Endometrial microvascular endothelial cells (primary cell): Measurements from ENCODE around the gene TMEM33. TPM values are rescaled to one million over a fixed set of nuclear protein-coding genes. Genes with fewer than 3 reads are reported as not detected.

Experiments
- in situ Hi-C: cut with HindIII; loops from 2 replicates; pipeline ENCODE4 v1.10.0; 2017; ENCODE audit warnings: low sequenced_read_pairs, low pct_unique_long_range_greater_than_20kb; ENCODE audit errors: inconsistent ontology term
- total RNA-seq: library from RNA; depleted of rRNA; stranded (reverse); fragments of >200 nt; gene quantifications from one replicate; pipeline ENCODE4 v1.2.3, GENCODE V29; 2015; ENCODE audit errors: inconsistent ontology term

The TMEM33 gene
- total RNA-seq, 1 donor from 2014 or later, result 59.8 TPM

DNA sequence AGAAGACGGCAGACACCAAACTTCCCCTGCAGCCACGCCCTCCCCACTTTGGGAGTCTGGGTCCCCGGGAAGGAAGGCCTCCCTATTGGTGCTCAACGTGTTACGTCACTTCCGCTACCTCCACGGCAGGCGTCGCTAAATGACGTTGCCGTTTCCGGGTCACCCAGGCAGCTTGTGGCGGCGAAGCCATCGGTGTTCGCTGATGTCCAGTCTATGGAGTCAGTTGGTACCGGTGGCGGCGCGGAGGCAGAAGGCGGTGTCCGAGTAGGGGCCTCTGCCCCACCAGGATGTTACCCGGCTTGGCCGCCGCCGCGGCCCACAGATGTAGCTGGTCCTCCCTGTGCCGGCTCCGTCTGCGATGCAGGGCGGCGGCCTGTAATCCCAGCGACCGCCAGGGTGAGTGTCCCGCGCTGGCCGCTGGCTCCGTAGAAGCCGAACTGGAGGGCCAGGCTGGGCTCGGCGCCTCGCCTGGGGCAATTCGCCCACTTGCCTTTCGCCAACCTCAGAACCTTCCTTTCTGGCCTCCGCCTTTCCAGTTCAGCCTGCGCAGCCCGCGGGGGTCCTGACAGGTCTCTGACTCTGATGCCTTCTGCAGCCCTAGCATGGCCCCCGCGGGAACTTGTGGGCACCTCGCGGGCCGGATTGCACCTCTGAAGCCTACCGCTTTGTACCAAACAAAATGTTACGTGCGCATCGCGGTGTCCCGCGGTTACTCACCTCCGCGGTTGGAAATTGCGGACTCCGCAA is 55.3 kb downstream of the TMEM33 start, which contains the start of gene SLC30A9:
TSS of gene SLC30A9 (plus strand) at position 166 of the 747 bp plus-strand sequence. CDS start at position 288, 122 bp downstream.
- in situ Hi-C loops, result no loop called here

DNA sequence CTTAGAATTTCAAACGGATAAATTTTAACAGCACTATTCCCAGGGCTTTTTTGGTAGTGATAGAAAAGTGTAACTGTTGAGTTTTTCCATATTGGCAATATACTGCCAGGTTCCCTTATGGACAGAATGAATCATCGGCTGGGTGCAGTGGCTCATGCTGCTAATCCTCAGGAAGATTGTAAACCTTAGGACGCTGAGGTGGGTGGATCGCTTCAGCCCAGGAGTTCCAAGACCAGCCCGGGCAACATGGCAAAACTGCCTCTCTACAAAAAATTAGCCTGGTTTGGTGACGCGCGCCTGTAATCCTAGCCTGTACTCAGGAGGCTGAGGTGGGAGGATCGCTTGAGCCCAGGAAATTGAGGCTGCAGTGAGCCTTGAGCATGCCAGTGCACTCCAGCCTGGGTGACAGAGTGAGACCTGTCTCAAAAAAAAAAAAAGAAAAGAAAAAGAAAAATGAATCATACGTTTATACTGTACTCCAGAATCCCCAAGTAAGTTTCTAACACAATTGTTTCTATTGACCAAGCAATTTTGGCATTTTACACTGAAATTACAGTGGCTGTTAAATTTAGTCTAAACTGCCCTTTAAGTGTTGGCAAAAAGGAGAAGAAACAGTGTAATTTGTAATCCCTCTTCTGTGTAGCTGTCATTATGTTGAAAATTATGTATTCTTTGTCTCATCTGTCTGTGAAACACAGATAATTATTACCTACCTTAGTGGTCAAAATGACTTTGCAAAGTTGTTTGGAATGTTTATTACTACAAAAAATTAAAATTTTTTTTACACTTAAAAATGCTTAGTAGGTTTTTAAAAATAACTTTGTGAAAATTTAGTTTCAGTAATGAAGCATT is 56.9 kb downstream of the TMEM33 start:
- in situ Hi-C loops, result no loop called here

DNA sequence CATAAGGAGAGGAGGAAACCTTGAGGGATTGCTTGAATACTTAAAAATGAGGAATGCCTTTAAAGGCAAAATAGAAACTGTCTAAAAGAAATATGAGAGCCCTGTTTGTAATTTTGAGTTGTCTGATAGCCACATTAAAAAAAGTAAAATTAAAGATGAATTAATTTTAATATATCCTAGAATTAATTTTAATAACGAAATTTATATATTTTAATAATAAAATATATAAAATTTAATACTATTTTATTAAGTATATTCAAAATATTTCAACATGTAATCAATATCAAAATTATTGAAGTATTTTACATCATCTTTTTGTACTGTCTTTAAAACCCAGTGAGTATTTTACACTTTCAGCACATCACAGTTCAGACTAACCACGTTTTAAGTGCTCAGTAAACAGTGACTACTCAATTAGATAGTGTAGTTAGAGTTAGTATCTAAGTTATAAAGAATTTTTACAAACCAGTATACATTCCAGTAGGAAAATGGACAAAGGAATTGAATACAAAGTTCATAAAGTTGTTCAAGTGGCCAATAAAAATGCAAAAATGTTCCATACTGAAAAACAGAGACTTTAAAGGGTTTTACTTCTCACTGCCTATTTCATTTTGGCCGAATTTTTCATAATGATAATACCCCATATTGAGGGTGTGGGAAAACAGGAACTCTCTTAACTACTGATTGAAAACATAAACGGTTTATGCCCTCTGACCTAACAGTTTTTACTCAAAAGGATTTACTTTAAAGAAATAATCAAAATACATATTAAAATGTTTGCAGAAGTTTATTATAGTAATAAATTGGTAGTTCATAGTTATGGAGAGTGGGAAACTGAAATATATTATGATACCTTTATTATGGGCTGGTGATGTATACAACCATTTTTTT is 58.0 kb downstream of the TMEM33 start:
- in situ Hi-C loops, result no loop called here

DNA sequence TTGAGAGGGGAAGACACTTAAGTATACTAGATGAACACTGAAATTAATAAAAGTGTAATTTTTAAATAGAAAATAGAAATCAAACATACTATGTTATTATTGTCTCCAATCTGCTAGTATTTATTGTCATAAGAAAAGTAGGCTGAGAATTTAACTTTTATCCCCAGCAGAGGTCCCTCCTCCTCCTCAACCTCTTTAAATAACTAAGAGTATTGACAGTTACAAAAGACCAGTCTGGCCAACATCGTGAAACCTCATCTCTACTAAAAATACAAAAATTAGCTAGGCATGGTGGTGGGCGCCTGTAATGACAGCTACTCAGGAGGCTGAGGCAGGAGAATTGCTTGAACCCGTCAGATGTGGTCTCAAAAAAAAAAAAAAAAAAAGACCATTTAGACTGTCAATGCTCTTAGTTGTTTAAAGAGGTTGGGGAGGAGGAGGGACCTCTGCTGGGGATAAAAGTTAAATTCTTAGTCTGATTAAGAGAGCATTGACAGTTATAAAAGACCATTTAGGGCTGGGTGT is 59.3 kb downstream of the TMEM33 start:
- in situ Hi-C loops, result no loop called here

DNA sequence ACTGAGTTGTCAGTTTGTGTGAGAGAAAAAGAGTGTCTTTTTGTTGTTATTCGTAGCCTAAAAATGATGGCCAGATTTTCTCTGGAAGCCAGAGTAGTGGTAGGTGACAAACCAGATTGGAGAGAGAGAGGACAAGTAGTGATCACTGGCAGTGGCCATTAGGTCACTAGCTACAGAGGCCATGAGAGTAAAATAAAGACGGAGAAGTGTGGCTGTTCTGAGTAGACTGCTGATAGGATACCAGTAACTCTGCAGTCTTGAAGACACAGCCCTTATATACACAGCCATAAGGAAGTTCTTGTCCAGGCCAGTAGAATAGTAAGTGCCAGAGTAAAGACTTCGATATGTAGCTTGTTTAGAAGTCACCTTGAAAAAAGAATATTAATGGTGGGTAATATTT is 62.8 kb downstream of the TMEM33 start:
- in situ Hi-C loops, result no loop called here

DNA sequence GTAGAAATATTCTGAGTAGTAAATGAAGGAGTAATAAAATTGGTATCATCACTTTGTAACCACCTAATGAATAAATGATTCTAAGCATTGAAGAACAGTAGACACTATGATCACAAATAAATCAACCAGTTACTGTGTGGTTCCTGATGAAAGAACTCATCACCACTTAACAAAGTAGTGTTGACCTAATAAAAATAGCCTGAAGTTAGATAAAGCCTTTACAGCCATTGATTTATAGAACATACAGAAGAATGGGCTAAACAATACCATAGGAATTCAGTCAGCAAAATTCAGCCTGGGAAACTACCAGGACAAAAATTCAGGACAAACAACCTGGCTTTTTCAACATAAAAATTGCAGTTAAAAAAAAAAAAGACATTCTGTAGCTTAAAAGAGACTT is 64.1 kb downstream of the TMEM33 start:
- in situ Hi-C loops, result no loop called here

DNA sequence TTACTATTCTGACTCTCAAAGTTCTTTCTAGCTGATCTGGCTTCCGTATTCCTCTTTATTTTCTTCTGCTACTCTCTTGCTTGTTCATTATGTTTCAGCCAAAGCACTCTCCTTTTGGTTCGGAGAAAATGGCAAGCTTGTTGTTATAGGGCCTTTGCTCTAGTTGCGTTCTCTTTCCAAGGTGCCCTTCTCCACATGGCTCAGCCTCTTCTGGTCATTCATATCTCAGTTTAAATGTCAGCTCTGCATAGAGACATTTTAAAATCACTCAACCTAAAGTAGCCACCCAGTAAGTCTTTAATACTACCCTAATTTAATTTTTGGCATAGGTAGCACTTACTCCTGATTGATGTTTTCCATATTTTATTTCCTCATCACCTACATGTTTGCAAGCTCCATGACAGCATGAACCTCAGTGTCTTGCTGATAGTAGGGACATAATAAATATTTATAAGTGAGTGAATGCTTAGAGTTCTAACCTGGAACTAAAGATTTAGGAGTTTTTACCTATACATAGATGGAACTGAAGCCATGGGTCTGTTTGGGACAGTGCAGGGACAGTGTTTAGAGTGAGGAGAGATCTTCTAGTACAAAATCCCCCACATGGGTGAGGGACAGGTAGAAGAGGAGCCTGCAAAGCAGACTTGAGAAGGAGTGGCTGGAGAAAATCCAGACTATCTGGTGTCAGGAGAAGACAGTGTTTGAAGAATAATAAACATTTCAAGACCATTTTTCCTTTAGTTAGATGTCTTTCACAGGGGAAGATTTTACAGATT is 73.0 kb downstream of the TMEM33 start:
- in situ Hi-C loops, result no loop called here

Other genes starting within 250 kb of the TMEM33 start
- not detected for gene PHOX2B, start 186.7 kb upstream of the TMEM33 start, total RNA-seq
- 0.56 TPM for gene DCAF4L1, start 46.3 kb downstream of the TMEM33 start, total RNA-seq
- gene SLC30A9, start 55.1 kb downstream of the TMEM33 start, total RNA-seq, result 43.9 TPM
- 0.28 TPM for gene BEND4, start 217.2 kb downstream of the TMEM33 start, total RNA-seq